ENCODE data around the gene ALX4. TPM values are rescaled to one million over a fixed set of nuclear protein-coding genes. Genes with fewer than 3 reads are reported as not detected.

Gene ALX4
- total and polyA plus RNA-seq, 11 donors: 0.03 to 0.24 (median 0.10) TPM; not detected in 3

GRCh38 chr11:44356351-44356750 is 46.4 kb upstream of the ALX4 start:
- no peak overlapping the region for H3K4me3 ChIP-seq
- 92 to 100% (median 97%) methylated on average over 1 to 5 of the region's 5 CpGs for WGBS, 4 donors
- no peaks in the 10 kb centered on the region for H3K9me3 ChIP-seq
- H3K27me3 ChIP-seq: peaks cover 0 to 5% (median 0%) of the 10 kb centered on the region in 9 donors
- no peaks in the 10 kb centered on the region for H3K4me1 ChIP-seq
- ATAC-seq (no peak), DNase-seq (no peak)
- no peaks in the 10 kb centered on the region for H3K36me3 ChIP-seq
- TF ChIP-seq POLR2A (IDR thresholded peaks at IDR 0.05) (no peak), CTCF (IDR thresholded peaks at IDR 0.05) (no peak)
- no peak overlapping the region for H3K27ac ChIP-seq
- intact Hi-C loops (cut with DNase I): no loop called here

GRCh38 chr11:44351898-44352498 is 42.1 kb upstream of the ALX4 start:
- no peak overlapping the region for H3K4me3 ChIP-seq
- H3K4me1 ChIP-seq: peaks cover 0 to 6% (median 0%) of the 10 kb centered on the region in 12 donors
- WGBS, 4 donors: 61 to 74% (median 66%) methylated on average over 7 of the region's 7 CpGs
- no peaks in the 10 kb centered on the region for H3K36me3 ChIP-seq
- TF ChIP-seq CTCF (IDR thresholded peaks at IDR 0.05) (peak in 3 of 12 donors; percentile 14 to 28 (median 20)), POLR2A (IDR thresholded peaks at IDR 0.05) (no peak)
- ATAC-seq (no peak), DNase-seq (no peak)
- peaks cover 0 to 7% (median 0%) of the 10 kb centered on the region in 9 donors for H3K27me3 ChIP-seq
- no peak overlapping the region for H3K27ac ChIP-seq
- H3K9me3 ChIP-seq: no peaks in the 10 kb centered on the region
- intact Hi-C loops (cut with DNase I): loop anchor here in 1 of 10 donors (5.0 kb wide), 1 partner anchor 130 kb away; no protein-coding TSS in a partner anchor

- Histone ChIP-seq H3K36me3 (no peaks in the 10 kb centered on the region), H3K4me1 (peaks cover 0 to 6% (median 0%) of the 10 kb centered on the region in 12 donors), H3K27me3 (peaks cover 0 to 8% (median 0%) of the 10 kb centered on the region in 9 donors), H3K4me3 (no peak overlapping the region), H3K9me3 (no peaks in the 10 kb centered on the region), H3K27ac (no peak overlapping the region)
- no peak for TF ChIP-seq CTCF (IDR thresholded peaks at IDR 0.05)
- no peak for TF ChIP-seq POLR2A (IDR thresholded peaks at IDR 0.05)
- no peak for DNase-seq
- ATAC-seq: no peak
- 84 to 86% (median 85%) methylated on average over 9 of the region's 9 CpGs for WGBS, 4 donors
- intact Hi-C loops (cut with DNase I): loop anchor here in 1 of 10 donors (5.0 kb wide), 1 partner anchor 131 kb away; no protein-coding TSS in a partner anchor
Measured at GRCh38 chr11:44351006-44351660, 41.2 kb upstream of the ALX4 start.

DNA sequence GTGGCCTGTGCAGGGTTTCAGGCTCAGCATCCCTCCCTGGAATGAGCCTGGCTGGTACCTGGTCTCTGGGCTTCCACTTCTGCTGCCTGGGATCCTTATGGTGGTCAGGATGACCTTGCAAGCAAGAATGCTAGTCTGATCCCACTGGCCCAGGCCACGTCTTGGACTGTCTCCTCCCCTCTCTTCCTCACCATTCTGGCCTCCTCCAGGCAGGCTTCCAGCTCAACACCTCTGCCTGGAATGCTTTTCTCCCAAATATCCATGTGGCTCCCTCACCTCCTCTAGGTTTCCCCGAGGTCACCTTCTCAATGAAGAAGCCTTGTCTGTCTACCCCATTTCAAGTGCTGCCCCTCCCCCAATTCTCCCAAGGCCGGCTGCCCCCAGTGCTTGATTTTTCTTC is 39.4 kb upstream of the ALX4 start:
- no peaks in the 10 kb centered on the region for H3K36me3 ChIP-seq
- ATAC-seq: no peak
- intact Hi-C loops (cut with DNase I): no loop called here
- H3K4me1 ChIP-seq: peaks cover 0 to 6% (median 0%) of the 10 kb centered on the region in 12 donors
- peaks cover 0 to 8% (median 0%) of the 10 kb centered on the region in 9 donors for H3K27me3 ChIP-seq
- no peak overlapping the region for H3K27ac ChIP-seq
- no peak overlapping the region for H3K4me3 ChIP-seq
- TF ChIP-seq POLR2A (IDR thresholded peaks at IDR 0.05) (no peak), CTCF (IDR thresholded peaks at IDR 0.05) (no peak)
- no peak for DNase-seq
- WGBS, 4 donors: 79 to 85% (median 82%) methylated on average over 3 of the region's 3 CpGs
- no peaks in the 10 kb centered on the region for H3K9me3 ChIP-seq
